GM21723 (cell line): Measurements from ENCODE around the gene ALPK1.
"Not testable (repeated sequence)": the region's sequence is repeated elsewhere in the genome, so short reads cannot be mapped to it uniquely, and the experiment has no call there.

Experiments used
- ATAC-seq: cut with Tn5 transposase; IDR thresholded peaks from one replicate; pipeline ENCODE4 v1.9.1; 2021; ENCODE audit warnings: mild to moderate bottlenecking, moderate library complexity; ENCODE audit not compliant: unreplicated experiment

The ALPK1 gene

GRCh38 chr4:112296949-112297880 is at the start of gene ALPK1:
Gene ALPK1 (plus strand): TSS chr4:112297369.
- peak; percentile 91 for ATAC-seq

- no peak for ATAC-seq
Measured at GRCh38 chr4:112251019-112251643, 46.0 kb upstream of the ALPK1 start.

- ATAC-seq: no peak
Measured at GRCh38 chr4:112252234-112252633, 44.9 kb upstream of the ALPK1 start.

GRCh38 chr4:112253382-112254000 is 43.7 kb upstream of the ALPK1 start:
- no peak for ATAC-seq

GRCh38 chr4:112257098-112257497 is 40.1 kb upstream of the ALPK1 start:
- ATAC-seq: no peak

GRCh38 chr4:112266823-112267222 is 30.3 kb upstream of the ALPK1 start:
- ATAC-seq: no peak

GRCh38 chr4:112270051-112270450 is 27.1 kb upstream of the ALPK1 start:
- ATAC-seq: no peak

GRCh38 chr4:112270640-112271421 is 26.3 kb upstream of the ALPK1 start:
- ATAC-seq: no peak

- no peak for ATAC-seq
Measured at GRCh38 chr4:112272292-112272691, 24.9 kb upstream of the ALPK1 start.

- ATAC-seq: no peak
Measured at GRCh38 chr4:112274959-112275358, 22.2 kb upstream of the ALPK1 start.

GRCh38 chr4:112276113-112276512 is 21.1 kb upstream of the ALPK1 start:
- no peak for ATAC-seq

- no peak for ATAC-seq
Measured at GRCh38 chr4:112277220-112277619, 19.9 kb upstream of the ALPK1 start.

- no peak for ATAC-seq
Measured at GRCh38 chr4:112277705-112278448, 19.3 kb upstream of the ALPK1 start.

- peak; percentile 71 for ATAC-seq
Measured at GRCh38 chr4:112279025-112279881, 17.9 kb upstream of the ALPK1 start.

- peak; percentile 17 for ATAC-seq
Measured at GRCh38 chr4:112279882-112280315, 17.3 kb upstream of the ALPK1 start.

- no peak for ATAC-seq
Measured at GRCh38 chr4:112280386-112281056, 16.6 kb upstream of the ALPK1 start.

- not testable (repeated sequence) for ATAC-seq
Measured at GRCh38 chr4:112281895-112282398, 15.2 kb upstream of the ALPK1 start.

- ATAC-seq: no peak
Measured at GRCh38 chr4:112282860-112283667, 14.1 kb upstream of the ALPK1 start.
